Neural progenitor cell (in vitro differentiated cells): Measurements from ENCODE around the gene SV2B. TPM values are rescaled to one million over a fixed set of nuclear protein-coding genes. Genes with fewer than 3 reads are reported as not detected.

Source experiments
- DNase-seq: peaks from one replicate; pipeline ENCODE4 v3.0.0-alpha.2; 2016; ENCODE audit warnings: low spot score
- H2AFZ ChIP-seq: fragments of 200-600 bp; sonication (generic); replicated peaks from 2 replicates; pipeline ENCODE4 v1.6.1; 2016; ENCODE audit warnings: antibody characterized with exemption
- H3F3A ChIP-seq: fragments of 200-600 bp; sonication (generic); 2 replicates; pipeline ENCODE4 v1.6.1; 2016; ENCODE audit warnings: antibody characterized with exemption, low read depth
- H3K27ac ChIP-seq: fragments of 200-600 bp; sonication (generic); 2 replicates; pipeline ENCODE4 v1.5.1; 2016; ENCODE audit warnings: mild to moderate bottlenecking
- H3K27me3 ChIP-seq: fragments of 200-600 bp; sonication (generic); 2 replicates; pipeline ENCODE4 v1.6.1; 2016; ENCODE audit warnings: mild to moderate bottlenecking, moderate library complexity
- H3K36me3 ChIP-seq: fragments of 200-600 bp; sonication (generic); 2 replicates; pipeline ENCODE4 v1.5.1; 2016
- H3K4me1 ChIP-seq: fragments of 200-600 bp; sonication (generic); 2 replicates; pipeline ENCODE4 v1.6.1; 2016; ENCODE audit warnings: mixed run types
- H3K4me2 ChIP-seq: fragments of 200-600 bp; sonication (generic); 2 replicates; pipeline ENCODE4 v1.6.1; 2016
- H3K4me3 ChIP-seq: fragments of 200-600 bp; sonication (generic); 2 replicates; pipeline ENCODE4 v1.5.1; 2016
- H3K79me2 ChIP-seq: fragments of 200-600 bp; sonication (generic); 2 replicates; pipeline ENCODE4 v1.6.1; 2016; ENCODE audit warnings: low read depth
- H3K9ac ChIP-seq: fragments of 200-600 bp; sonication (generic); 2 replicates; pipeline ENCODE4 v1.6.1; 2016
- H3K9me3 ChIP-seq: fragments of 200-600 bp; sonication (generic); 2 replicates; pipeline ENCODE4 v1.5.1; 2016; ENCODE audit warnings: low read depth
- H4K20me1 ChIP-seq: fragments of 200-600 bp; sonication (generic); 2 replicates; pipeline ENCODE4 v1.6.1; 2016; ENCODE audit warnings: low read depth
- H3K27ac Mint-ChIP-seq: 3 replicates; pipeline ENCODE4 v1.8.0; 2021; ENCODE audit warnings: mixed read lengths
- H3K27me3 Mint-ChIP-seq: 2 replicates; pipeline ENCODE4 v1.8.0; 2022; ENCODE audit warnings: low read depth, mild to moderate bottlenecking, inconsistent platforms, moderate library complexity, mixed read lengths; ENCODE audit not compliant: insufficient read depth
- H3K36me3 Mint-ChIP-seq: 3 replicates; pipeline ENCODE4 v1.8.0; 2021; ENCODE audit warnings: mixed read lengths
- H3K4me1 Mint-ChIP-seq: 3 replicates; pipeline ENCODE4 v1.8.0; 2021; ENCODE audit warnings: mixed read lengths
- H3K4me3 Mint-ChIP-seq: 3 replicates; pipeline ENCODE4 v1.8.0; 2021; ENCODE audit warnings: mild to moderate bottlenecking, moderate library complexity, mixed read lengths
- H3K9me3 Mint-ChIP-seq: 3 replicates; pipeline ENCODE4 v1.8.0; 2020; ENCODE audit warnings: mixed read lengths
- EZH2 ChIP-seq: fragments of 200-600 bp; sonication (generic); IDR thresholded peaks from 2 replicates; pipeline ENCODE4 v1.6.1; 2017; ENCODE audit warnings: antibody characterized with exemption, mild to moderate bottlenecking, moderate library complexity
- EZH2phosphoT487 ChIP-seq: fragments of 200-600 bp; sonication (generic); IDR thresholded peaks from 2 replicates; pipeline ENCODE4 v1.6.1; 2017; ENCODE audit warnings: antibody characterized with exemption
- total RNA-seq: library from RNA; depleted of rRNA; stranded (reverse); fragments of >200 nt; gene quantifications from 2 replicates; pipeline ENCODE4 v1.2.3, GENCODE V29; 2015; ENCODE audit warnings: low replicate concordance
- TF ChIP-seq, protein P1 (sequence below): fragments of 200-600 bp; sonication (generic); IDR thresholded peaks from 2 replicates; pipeline ENCODE4 v1.5.1; 2017; ENCODE audit warnings: antibody characterized with exemption, mild to moderate bottlenecking

Gene SV2B
- total RNA-seq, 1 donor from 2014 or later: 0.02 TPM

DNA sequence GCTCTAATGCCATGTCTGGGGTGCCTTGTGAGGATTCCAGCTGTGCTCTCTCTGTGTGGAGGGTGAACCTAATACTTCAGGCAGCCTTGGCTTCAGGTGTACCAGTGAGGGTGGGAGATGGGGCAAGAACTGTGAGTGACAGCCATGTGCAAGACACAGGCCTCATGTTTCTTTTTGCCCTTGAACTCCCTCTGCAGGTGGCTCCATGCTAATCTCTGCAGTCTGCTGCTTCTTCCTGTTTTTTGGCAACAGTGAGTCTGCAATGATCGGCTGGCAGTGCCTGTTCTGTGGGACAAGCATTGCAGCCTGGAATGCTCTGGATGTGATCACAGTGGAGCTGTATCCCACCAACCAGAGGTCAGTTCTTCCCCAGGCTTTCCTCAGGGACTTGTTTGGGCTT is 189.3 kb downstream of the SV2B start:
- no peak overlapping the region for H3K4me3 ChIP-seq
- H2AFZ ChIP-seq: no peak overlapping the region
- Mint-ChIP-seq H3K9me3 (no peaks in the 10 kb centered on the region), H3K4me1 (no peaks in the 10 kb centered on the region), H3K36me3 (no peaks in the 10 kb centered on the region), H3K27me3 (peaks cover 2% of the 10 kb centered on the region), H3K4me3 (no peak overlapping the region), H3K27ac (no peak overlapping the region)
- H3F3A ChIP-seq: no peaks in the 10 kb centered on the region
- H3K27ac ChIP-seq: no peak overlapping the region
- no peak for DNase-seq
- no peaks in the 10 kb centered on the region for H3K36me3 ChIP-seq
- H3K79me2 ChIP-seq: no peaks in the 10 kb centered on the region
- H3K9me3 ChIP-seq: no peaks in the 10 kb centered on the region
- H3K4me1 ChIP-seq: no peaks in the 10 kb centered on the region
- no peak overlapping the region for H3K9ac ChIP-seq
- H3K27me3 ChIP-seq: no peaks in the 10 kb centered on the region
- H4K20me1 ChIP-seq: no peaks in the 10 kb centered on the region
- H3K4me2 ChIP-seq: no peak overlapping the region
- TF ChIP-seq EZH2 (no peak), EZH2phosphoT487 (no peak)
- TF ChIP-seq, protein P1, sequence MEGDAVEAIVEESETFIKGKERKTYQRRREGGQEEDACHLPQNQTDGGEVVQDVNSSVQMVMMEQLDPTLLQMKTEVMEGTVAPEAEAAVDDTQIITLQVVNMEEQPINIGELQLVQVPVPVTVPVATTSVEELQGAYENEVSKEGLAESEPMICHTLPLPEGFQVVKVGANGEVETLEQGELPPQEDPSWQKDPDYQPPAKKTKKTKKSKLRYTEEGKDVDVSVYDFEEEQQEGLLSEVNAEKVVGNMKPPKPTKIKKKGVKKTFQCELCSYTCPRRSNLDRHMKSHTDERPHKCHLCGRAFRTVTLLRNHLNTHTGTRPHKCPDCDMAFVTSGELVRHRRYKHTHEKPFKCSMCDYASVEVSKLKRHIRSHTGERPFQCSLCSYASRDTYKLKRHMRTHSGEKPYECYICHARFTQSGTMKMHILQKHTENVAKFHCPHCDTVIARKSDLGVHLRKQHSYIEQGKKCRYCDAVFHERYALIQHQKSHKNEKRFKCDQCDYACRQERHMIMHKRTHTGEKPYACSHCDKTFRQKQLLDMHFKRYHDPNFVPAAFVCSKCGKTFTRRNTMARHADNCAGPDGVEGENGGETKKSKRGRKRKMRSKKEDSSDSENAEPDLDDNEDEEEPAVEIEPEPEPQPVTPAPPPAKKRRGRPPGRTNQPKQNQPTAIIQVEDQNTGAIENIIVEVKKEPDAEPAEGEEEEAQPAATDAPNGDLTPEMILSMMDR: no peak

DNA sequence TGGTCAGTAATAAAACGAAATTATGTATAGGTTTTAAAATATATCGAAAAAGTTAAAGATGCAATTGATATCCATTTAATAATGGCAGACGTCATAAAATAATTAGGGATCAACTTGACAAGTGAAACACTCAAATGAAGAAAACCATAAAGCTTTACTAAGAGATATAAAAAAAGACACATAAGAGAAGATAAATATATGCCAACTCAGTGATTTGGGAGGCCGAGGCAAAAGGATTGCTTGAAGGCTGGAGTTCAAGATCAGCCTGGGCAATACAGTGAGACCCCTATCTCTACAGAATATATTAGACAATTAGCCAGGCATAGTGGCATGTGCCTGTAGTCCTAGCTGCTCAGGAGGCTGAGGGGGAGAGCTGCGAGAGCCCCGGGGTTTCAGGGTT is 190.5 kb downstream of the SV2B start:
- no peak for DNase-seq
- Histone ChIP-seq H3K9me3 (no peaks in the 10 kb centered on the region), H3K79me2 (no peaks in the 10 kb centered on the region), H2AFZ (no peak overlapping the region), H3K4me2 (no peak overlapping the region), H3K9ac (no peak overlapping the region), H3K27me3 (no peaks in the 10 kb centered on the region), H3K4me3 (no peak overlapping the region), H3K4me1 (no peaks in the 10 kb centered on the region), H3K27ac (no peak overlapping the region), H3F3A (no peaks in the 10 kb centered on the region), H3K36me3 (no peaks in the 10 kb centered on the region), H4K20me1 (no peaks in the 10 kb centered on the region)
- Mint-ChIP-seq H3K4me3 (no peak overlapping the region), H3K9me3 (no peaks in the 10 kb centered on the region), H3K27me3 (peaks cover 2% of the 10 kb centered on the region), H3K36me3 (no peaks in the 10 kb centered on the region), H3K27ac (no peak overlapping the region), H3K4me1 (peaks cover 4% of the 10 kb centered on the region)
- no peak for TF ChIP-seq EZH2
- no peak for TF ChIP-seq EZH2phosphoT487
- TF ChIP-seq, protein P1: no peak

DNA sequence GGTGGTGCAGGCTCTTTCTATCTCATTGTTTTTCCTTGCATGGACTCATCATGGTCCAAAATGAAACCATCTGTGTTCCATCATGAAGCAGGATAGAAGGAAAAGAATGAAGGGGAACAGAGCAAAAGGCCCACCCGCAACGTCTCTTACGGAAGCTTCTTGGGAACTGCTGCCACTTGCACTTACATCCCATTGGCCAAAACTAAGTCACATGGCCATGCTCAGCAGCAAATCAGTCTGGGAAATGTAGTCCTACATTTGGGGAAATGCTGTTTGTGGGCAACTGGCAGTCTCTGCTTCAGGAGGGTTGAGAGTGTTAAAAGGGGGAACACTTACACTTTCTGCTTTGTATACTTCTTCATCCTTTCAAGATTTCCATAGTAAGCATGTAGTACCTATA is 191.6 kb downstream of the SV2B start:
- Mint-ChIP-seq H3K36me3 (no peaks in the 10 kb centered on the region), H3K4me1 (peaks cover 4% of the 10 kb centered on the region), H3K9me3 (no peaks in the 10 kb centered on the region), H3K4me3 (no peak overlapping the region), H3K27ac (no peak overlapping the region), H3K27me3 (peaks cover 2% of the 10 kb centered on the region)
- Histone ChIP-seq H3K9ac (no peak overlapping the region), H3K4me3 (no peak overlapping the region), H3K9me3 (no peaks in the 10 kb centered on the region), H3K4me1 (no peaks in the 10 kb centered on the region), H3K27me3 (no peaks in the 10 kb centered on the region), H4K20me1 (no peaks in the 10 kb centered on the region), H3F3A (no peaks in the 10 kb centered on the region), H3K27ac (no peak overlapping the region), H3K4me2 (no peak overlapping the region), H3K36me3 (no peaks in the 10 kb centered on the region), H2AFZ (peak overlapping the region; percentile 87), H3K79me2 (no peaks in the 10 kb centered on the region)
- DNase-seq: peak; percentile 30
- TF ChIP-seq, protein P1: no peak
- TF ChIP-seq EZH2 (no peak), EZH2phosphoT487 (no peak)

DNA sequence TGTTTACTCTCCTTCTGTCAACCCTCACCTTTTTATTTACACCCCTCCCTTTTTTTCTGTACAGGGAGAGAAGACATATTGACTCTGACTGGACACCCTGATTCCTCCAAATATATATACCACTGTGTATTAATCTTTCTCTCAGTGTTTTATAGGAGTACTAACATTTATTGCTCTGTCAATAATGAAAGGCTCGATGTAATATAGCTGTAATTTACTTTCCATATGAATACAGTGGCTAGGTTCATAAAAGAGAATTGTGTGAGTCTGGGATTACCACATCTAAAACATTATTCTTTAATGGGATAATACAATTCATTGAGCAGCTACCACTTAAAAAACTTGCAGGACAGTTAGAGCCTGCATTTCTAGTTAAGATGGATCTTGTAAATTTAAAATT is 194.3 kb downstream of the SV2B start:
- Histone ChIP-seq H3K9ac (no peak overlapping the region), H3K36me3 (no peaks in the 10 kb centered on the region), H3K9me3 (no peaks in the 10 kb centered on the region), H3K79me2 (no peaks in the 10 kb centered on the region), H3K4me3 (no peak overlapping the region), H4K20me1 (no peaks in the 10 kb centered on the region), H2AFZ (no peak overlapping the region), H3K4me1 (no peaks in the 10 kb centered on the region), H3K27me3 (no peaks in the 10 kb centered on the region), H3F3A (no peaks in the 10 kb centered on the region), H3K27ac (no peak overlapping the region), H3K4me2 (no peak overlapping the region)
- Mint-ChIP-seq H3K27ac (no peak overlapping the region), H3K36me3 (no peaks in the 10 kb centered on the region), H3K4me3 (no peak overlapping the region), H3K9me3 (peaks cover 3% of the 10 kb centered on the region), H3K27me3 (no peaks in the 10 kb centered on the region), H3K4me1 (peaks cover 4% of the 10 kb centered on the region)
- DNase-seq: no peak
- no peak for TF ChIP-seq EZH2
